Sigmoid colon (tissue), 4 donors: ENCODE results near the gene F2RL1.

Experiments
- CTCF ChIP-seq, 4 experiments: fragments of 450-650 bp in 3 of 4; fragments of 200-600 bp in 1 of 4; IDR thresholded peaks; one replicate each; pipeline ENCODE4 v1.5.1; 2016 to 2019; ENCODE audit warnings: antibody characterized with exemption in 4 of 4, mild to moderate bottlenecking in 3 of 4, moderate library complexity in 2 of 4
- POLR2AphosphoS5 ChIP-seq, 4 donors: sonication (generic); formaldehyde crosslinking; IDR thresholded peaks; one replicate each; pipeline ENCODE4 v1.6.1; 2017; ENCODE audit warnings: antibody characterized with exemption in 4 of 4

GRCh38 chr5:76791461-76791860 is 27.4 kb upstream of the F2RL1 start:
- TF ChIP-seq POLR2AphosphoS5 (IDR thresholded peaks at IDR 0.05) (no peak), CTCF (IDR thresholded peaks at IDR 0.05) (no peak)
